Astrocyte of the spinal cord (primary cell): ENCODE measurements around the gene SH3BP4.

Experiments used
- DNase-seq: peaks from one replicate; pipeline ENCODE4 v3.0.0; 2011; ENCODE audit warnings: low read depth, low spot score
- H3K4me3 ChIP-seq: 2 replicates; pipeline ENCODE4 v1.5.1; 2011; ENCODE audit warnings: low read depth, mild to moderate bottlenecking, low read length, moderate library complexity
- CTCF ChIP-seq: IDR thresholded peaks from 2 replicates; pipeline ENCODE4 v1.5.1; 2012; ENCODE audit warnings: low read depth, mild to moderate bottlenecking, low read length, inconsistent platforms
- in situ Hi-C: cut with HindIII; loops from 2 replicates; pipeline ENCODE4 v1.10.0; 2017; ENCODE audit warnings: low sequenced_read_pairs

The SH3BP4 gene

GRCh38 chr2:234958311-234958710, 6.5 kb downstream of the SH3BP4 start:
- no peak for TF ChIP-seq CTCF
- in situ Hi-C loops: no loop called here
- DNase-seq: no peak
- no peak overlapping the region for H3K4me3 ChIP-seq

GRCh38 chr2:234958746-234959395, 7.1 kb downstream of the SH3BP4 start:
- DNase-seq: no peak
- in situ Hi-C loops: no loop called here
- no peak for TF ChIP-seq CTCF
- H3K4me3 ChIP-seq: no peak overlapping the region

- DNase-seq: no peak
- TF ChIP-seq CTCF: no peak
- no peak overlapping the region for H3K4me3 ChIP-seq
- in situ Hi-C loops: no loop called here
These were observed 8.6 kb downstream of the SH3BP4 start for GRCh38 chr2:234960175-234961088.

GRCh38 chr2:234961784-234962183, 10.0 kb downstream of the SH3BP4 start:
- H3K4me3 ChIP-seq: no peak overlapping the region
- in situ Hi-C loops: no loop called here
- TF ChIP-seq CTCF: no peak
- no peak for DNase-seq

- DNase-seq: peak; percentile 90
- in situ Hi-C loops: no loop called here
These were observed 12.2 kb downstream of the SH3BP4 start for GRCh38 chr2:234963773-234964615.

More at GRCh38 chr2:234963773-234964615, 12.2 kb downstream of the SH3BP4 start:
- no peak overlapping the region for H3K4me3 ChIP-seq
- TF ChIP-seq CTCF: no peak
